ENCODE data around the gene OR4F15. TPM values are rescaled to one million over a fixed set of nuclear protein-coding genes. Genes with fewer than 3 reads are reported as not detected.
"Not testable (repeated sequence)": the region's sequence is repeated elsewhere in the genome, so short reads cannot be mapped to it uniquely, and the experiment has no call there.

Gene OR4F15
- total RNA-seq, 1 donor from 2014 or later, result not detected

DNA sequence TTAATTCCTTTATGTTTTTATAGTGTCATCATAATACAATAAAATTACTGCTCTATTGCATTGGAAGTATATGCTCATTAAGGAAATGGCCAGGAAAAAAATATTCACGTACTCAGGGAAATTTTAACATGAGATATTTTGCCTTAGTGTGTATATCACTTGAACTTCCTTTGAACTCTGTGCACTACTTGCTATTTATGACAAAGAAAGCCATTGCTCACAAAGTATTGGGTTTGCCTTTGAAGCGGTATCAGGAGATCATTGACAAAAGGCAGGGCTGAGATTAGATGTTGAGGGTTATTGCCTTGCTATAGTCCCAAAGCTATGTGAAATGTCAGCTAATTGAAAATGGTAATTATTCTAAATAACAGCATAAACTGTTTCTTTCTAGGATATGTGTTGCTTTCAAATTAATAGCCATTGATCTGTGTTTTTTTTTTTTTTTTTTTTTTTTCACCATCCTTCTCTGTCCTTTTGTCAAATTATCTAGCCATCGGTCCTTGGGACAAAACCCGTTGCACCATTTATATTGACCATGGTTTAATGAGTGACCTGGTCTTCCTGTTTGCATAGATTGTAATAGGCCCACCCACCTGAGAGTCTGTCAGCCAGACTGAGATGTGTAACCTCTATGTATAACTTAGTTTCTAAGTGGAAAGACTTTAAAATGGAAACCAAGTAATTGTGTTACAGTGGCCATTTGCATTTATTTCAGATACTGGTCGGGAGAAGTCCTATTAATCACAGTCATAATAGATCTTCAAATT is 23.3 kb upstream of the OR4F15 start:
- not testable (repeated sequence) for H3K27ac Mint-ChIP-seq (ENCODE audit: unreplicated experiment); H3K36me3 Mint-ChIP-seq (ENCODE audit: unreplicated experiment); H3K9me3 Mint-ChIP-seq (ENCODE audit: unreplicated experiment); DNase-seq (ENCODE audit: extremely low spot score, unreplicated experiment); H3K4me1 Mint-ChIP-seq (ENCODE audit: unreplicated experiment); H3K4me3 Mint-ChIP-seq (ENCODE audit: unreplicated experiment)
- peaks cover 32% of the 10 kb centered on the region for H3K27me3 Mint-ChIP-seq (ENCODE audit: unreplicated experiment)

DNA sequence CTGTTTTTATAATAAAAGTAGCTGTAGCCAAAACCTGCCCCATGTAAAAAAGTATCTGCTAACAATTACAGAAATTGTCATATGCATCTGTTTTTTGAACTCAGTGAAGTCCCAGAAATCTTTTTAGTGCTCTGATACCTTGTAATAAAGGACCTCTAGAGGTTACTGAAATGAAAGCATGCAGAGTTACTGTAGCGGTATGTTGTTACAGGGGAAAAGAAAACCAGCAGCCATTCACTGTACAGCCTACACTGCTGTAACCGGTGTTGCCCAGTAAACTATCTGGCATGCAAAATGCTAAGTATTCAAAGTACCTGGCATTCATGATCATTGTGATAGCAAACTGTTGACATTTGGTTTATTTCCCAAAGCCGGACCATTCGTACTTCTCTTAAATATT is 21.3 kb upstream of the OR4F15 start:
- H3K36me3 Mint-ChIP-seq (ENCODE audit: unreplicated experiment); H3K4me3 Mint-ChIP-seq (ENCODE audit: unreplicated experiment); H3K4me1 Mint-ChIP-seq (ENCODE audit: unreplicated experiment); DNase-seq (ENCODE audit: extremely low spot score, unreplicated experiment); H3K9me3 Mint-ChIP-seq (ENCODE audit: unreplicated experiment); H3K27ac Mint-ChIP-seq (ENCODE audit: unreplicated experiment): not testable (repeated sequence)
- peaks cover 23% of the 10 kb centered on the region for H3K27me3 Mint-ChIP-seq (ENCODE audit: unreplicated experiment)

DNA sequence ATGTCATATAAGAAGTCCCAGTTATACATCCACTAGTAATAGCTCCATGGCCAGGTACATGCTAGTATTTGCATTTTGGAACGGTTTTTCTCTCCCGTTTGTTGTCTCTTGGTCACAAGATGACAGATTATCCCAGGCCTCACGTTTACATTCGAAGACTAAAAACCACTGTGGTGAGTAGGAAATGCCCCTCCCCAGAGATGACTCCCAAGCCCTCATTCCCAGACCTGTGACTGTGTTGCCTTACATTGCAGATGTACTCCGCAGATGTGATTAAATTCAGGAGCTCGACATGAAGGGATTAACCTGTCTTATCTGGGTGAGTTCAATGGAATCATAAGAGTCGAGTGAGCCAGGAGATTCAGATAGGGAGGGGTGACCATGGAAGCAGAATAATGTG is 18.0 kb upstream of the OR4F15 start:
- H3K4me3 Mint-ChIP-seq (ENCODE audit: unreplicated experiment); DNase-seq (ENCODE audit: extremely low spot score, unreplicated experiment); H3K27ac Mint-ChIP-seq (ENCODE audit: unreplicated experiment); H3K9me3 Mint-ChIP-seq (ENCODE audit: unreplicated experiment); H3K4me1 Mint-ChIP-seq (ENCODE audit: unreplicated experiment); H3K36me3 Mint-ChIP-seq (ENCODE audit: unreplicated experiment): not testable (repeated sequence)
- H3K27me3 Mint-ChIP-seq (ENCODE audit: unreplicated experiment), result peaks cover 15% of the 10 kb centered on the region

DNA sequence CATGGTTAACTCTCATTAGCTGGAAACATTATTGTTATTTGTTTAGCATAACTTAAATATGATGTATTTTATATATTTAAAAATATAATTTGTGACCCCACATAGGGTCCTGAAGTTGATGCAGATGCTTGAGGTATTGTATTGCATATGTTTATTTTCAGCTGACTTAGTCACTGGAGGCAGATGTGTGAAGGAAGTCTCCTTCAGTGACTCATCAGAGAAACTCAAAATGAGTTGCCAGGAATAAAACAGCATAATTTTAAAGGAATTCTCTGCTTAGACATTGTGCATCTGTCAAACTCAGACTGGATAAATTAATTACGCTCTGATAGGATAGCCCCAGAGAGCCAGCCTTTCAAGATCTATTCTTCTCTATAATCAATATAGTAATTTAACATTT is 16.5 kb upstream of the OR4F15 start:
- Mint-ChIP-seq H3K27me3 (ENCODE audit: unreplicated experiment) (peaks cover 15% of the 10 kb centered on the region), H3K9me3 (ENCODE audit: unreplicated experiment) (no peaks in the 10 kb centered on the region), H3K27ac (ENCODE audit: unreplicated experiment) (no peak overlapping the region), H3K4me1 (ENCODE audit: unreplicated experiment) (no peaks in the 10 kb centered on the region), H3K4me3 (ENCODE audit: unreplicated experiment) (no peak overlapping the region), H3K36me3 (ENCODE audit: unreplicated experiment) (no peaks in the 10 kb centered on the region)
- no peak for DNase-seq (ENCODE audit: extremely low spot score, unreplicated experiment)
- TF ChIP-seq, protein P1, sequence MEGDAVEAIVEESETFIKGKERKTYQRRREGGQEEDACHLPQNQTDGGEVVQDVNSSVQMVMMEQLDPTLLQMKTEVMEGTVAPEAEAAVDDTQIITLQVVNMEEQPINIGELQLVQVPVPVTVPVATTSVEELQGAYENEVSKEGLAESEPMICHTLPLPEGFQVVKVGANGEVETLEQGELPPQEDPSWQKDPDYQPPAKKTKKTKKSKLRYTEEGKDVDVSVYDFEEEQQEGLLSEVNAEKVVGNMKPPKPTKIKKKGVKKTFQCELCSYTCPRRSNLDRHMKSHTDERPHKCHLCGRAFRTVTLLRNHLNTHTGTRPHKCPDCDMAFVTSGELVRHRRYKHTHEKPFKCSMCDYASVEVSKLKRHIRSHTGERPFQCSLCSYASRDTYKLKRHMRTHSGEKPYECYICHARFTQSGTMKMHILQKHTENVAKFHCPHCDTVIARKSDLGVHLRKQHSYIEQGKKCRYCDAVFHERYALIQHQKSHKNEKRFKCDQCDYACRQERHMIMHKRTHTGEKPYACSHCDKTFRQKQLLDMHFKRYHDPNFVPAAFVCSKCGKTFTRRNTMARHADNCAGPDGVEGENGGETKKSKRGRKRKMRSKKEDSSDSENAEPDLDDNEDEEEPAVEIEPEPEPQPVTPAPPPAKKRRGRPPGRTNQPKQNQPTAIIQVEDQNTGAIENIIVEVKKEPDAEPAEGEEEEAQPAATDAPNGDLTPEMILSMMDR (IDR thresholded peaks at IDR 0.05), result no peak

DNA sequence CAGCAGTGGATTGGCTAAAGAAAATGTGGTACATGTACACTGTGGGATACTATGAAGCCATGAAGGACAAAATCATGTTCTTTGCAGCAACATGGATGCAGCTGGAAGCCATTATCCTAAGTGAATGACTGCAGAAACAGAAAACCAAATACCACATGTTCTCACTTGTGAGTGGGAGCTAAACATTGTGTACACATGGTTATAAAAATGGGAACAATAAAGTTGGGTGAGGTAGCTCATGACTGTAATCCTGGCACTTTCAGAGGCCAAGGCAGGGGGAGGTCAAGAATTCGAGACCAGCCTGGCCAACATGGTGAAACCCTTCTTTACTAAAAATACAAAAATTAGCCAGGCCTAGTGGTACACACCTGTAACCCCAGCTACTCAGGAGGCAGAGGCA is 12.3 kb upstream of the OR4F15 start:
- Mint-ChIP-seq H3K4me1 (ENCODE audit: unreplicated experiment) (no peaks in the 10 kb centered on the region), H3K36me3 (ENCODE audit: unreplicated experiment) (no peaks in the 10 kb centered on the region), H3K27ac (ENCODE audit: unreplicated experiment) (no peak overlapping the region), H3K27me3 (ENCODE audit: unreplicated experiment) (peaks cover 14% of the 10 kb centered on the region), H3K9me3 (ENCODE audit: unreplicated experiment) (no peaks in the 10 kb centered on the region), H3K4me3 (ENCODE audit: unreplicated experiment) (no peak overlapping the region)
- TF ChIP-seq, protein P1 (IDR thresholded peaks at IDR 0.05), result no peak
- no peak for DNase-seq (ENCODE audit: extremely low spot score, unreplicated experiment)

DNA sequence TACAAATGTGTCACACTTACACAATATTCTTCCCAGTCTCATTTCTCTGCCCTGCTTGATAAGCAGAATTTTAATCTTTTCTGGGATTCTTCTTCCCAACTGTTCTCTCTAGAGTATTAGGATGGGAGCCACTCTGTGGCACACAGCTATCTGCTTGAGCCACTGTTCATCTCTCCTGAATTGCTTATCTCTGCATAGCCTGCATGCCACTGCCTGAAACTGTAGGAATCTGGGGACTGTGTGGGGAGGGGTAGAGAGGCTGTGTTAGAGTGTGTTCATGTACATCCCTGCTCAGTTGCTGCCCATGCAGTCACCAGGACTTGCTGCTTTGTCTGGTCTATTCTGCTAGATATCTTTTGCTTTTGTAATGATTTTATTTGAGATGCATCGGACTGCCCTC is 11.0 kb upstream of the OR4F15 start:
- Mint-ChIP-seq H3K27ac (ENCODE audit: unreplicated experiment) (no peak overlapping the region), H3K36me3 (ENCODE audit: unreplicated experiment) (no peaks in the 10 kb centered on the region), H3K9me3 (ENCODE audit: unreplicated experiment) (no peaks in the 10 kb centered on the region), H3K4me1 (ENCODE audit: unreplicated experiment) (no peaks in the 10 kb centered on the region), H3K27me3 (ENCODE audit: unreplicated experiment) (peaks cover 17% of the 10 kb centered on the region), H3K4me3 (ENCODE audit: unreplicated experiment) (no peak overlapping the region)
- TF ChIP-seq, protein P1 (IDR thresholded peaks at IDR 0.05), result no peak
- DNase-seq (ENCODE audit: extremely low spot score, unreplicated experiment), result no peak

Measured in osteocyte (in vitro differentiated cells).